ENCODE results near the gene DOCK4. TPM values are rescaled to one million over a fixed set of nuclear protein-coding genes. Genes with fewer than 3 reads are reported as not detected.

DOCK4 gene
- total RNA-seq, 1 donor from 2014 or later = 100 TPM

DNA sequence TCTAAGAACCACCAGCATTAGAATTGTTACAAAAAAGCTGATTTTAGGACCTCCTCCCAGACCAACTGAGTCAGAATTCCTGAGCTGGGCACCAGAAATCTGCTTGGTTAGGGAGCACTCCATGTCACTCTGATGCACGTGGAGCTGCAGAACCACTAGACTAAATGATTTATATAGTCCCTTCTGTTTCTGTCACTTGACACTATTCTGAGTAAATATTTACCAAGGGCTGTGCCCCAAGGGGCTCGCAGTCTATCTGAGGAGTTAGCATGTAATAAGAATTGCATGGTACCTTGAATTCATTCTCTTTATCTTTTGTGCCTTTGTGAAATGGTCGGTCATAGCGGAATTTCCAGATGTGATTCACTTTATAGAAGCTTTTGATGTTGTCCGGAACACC lies 447.9 kb downstream of the DOCK4 start:
- DNase-seq = no peak
- Histone ChIP-seq H3K4me1 (peaks cover 10% of the 10 kb centered on the region), H3K27me3 (no peaks in the 10 kb centered on the region), H3K4me3 (no peak overlapping the region), H3K27ac (no peak overlapping the region), H3K36me3 (peaks cover 67% of the 10 kb centered on the region), H3K9me3 (no peaks in the 10 kb centered on the region)
- TF ChIP-seq CTCF (IDR thresholded peaks at IDR 0.05) = no peak
- no peak for ATAC-seq
- intact Hi-C loops (cut with DNase I) = no loop called here

- DNase-seq (peak; percentile 77), ATAC-seq (peak; percentile 73)
- Histone ChIP-seq H3K4me3 (no peak overlapping the region), H3K4me1 (peaks cover 10% of the 10 kb centered on the region), H3K27ac (peak overlapping the region; percentile 28), H3K9me3 (no peaks in the 10 kb centered on the region), H3K27me3 (no peaks in the 10 kb centered on the region), H3K36me3 (peaks cover 57% of the 10 kb centered on the region)
- no peak for TF ChIP-seq CTCF (IDR thresholded peaks at IDR 0.05)
- intact Hi-C loops (cut with DNase I) = no loop called here
Measured at GRCh38 chr7:111756687-111757178, 449.5 kb downstream of the DOCK4 start.

- no peaks in the 10 kb centered on the region for H3K27me3 ChIP-seq
- intact Hi-C loops (cut with DNase I) = no loop called here
- H3K36me3 ChIP-seq = peaks cover 65% of the 10 kb centered on the region
- no peak for TF ChIP-seq CTCF (IDR thresholded peaks at IDR 0.05)
- no peaks in the 10 kb centered on the region for H3K9me3 ChIP-seq
- H3K4me3 ChIP-seq = no peak overlapping the region
- no peak overlapping the region for H3K27ac ChIP-seq
- peak; percentile 18 for ATAC-seq
- peaks cover 10% of the 10 kb centered on the region for H3K4me1 ChIP-seq
- no peak for DNase-seq
Measured at GRCh38 chr7:111755383-111755782, 450.8 kb downstream of the DOCK4 start.

DNA sequence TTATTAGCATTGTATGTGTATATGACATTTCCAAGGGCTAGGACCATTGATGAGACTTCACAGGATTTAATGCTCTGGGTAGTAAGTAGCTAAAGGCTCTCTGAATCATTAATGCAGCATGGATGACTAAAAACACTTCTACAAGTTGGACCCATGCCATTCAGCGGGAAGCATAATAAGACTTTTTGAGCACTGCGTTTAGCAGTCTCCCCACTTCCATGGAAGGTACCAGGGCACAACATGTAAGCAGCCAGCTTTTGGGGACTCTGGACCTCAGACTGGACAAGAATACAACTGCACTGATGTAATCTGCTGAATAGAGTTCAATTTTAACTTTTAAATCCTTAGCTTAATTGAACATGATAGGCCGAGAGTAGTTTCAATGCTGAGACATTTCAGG lies 452.2 kb downstream of the DOCK4 start:
- no peaks in the 10 kb centered on the region for H3K27me3 ChIP-seq
- H3K27ac ChIP-seq = no peak overlapping the region
- no peak for DNase-seq
- peaks cover 10% of the 10 kb centered on the region for H3K4me1 ChIP-seq
- H3K4me3 ChIP-seq = no peak overlapping the region
- H3K9me3 ChIP-seq = no peaks in the 10 kb centered on the region
- intact Hi-C loops (cut with DNase I) = no loop called here
- TF ChIP-seq CTCF (IDR thresholded peaks at IDR 0.05) = no peak
- no peak for ATAC-seq
- H3K36me3 ChIP-seq = peaks cover 55% of the 10 kb centered on the region

DNA sequence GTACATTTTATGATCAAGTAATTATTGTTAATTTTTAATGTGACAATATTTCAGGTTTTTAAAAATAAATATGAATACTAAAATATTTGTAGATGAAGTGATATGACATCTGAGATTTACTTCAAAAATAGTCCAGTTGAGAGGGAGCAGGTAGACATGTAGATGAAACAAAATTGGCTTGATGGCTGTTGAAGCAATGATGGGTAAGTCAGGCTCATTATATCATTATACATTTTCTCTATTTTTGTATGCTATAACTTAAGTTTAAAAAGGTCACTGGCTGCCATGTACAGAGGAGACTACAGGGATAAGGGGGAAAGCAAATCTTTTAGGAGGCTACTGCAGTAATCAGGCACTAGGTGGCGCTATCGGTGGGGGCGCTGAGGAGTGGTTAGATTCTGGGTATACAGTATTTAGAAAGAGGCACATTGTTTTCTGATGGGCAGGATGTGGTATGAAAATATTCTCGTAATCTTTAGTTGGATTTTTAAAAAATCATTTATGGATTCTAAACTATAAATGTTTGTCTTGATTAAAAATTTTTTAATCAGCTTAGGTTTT lies 454.1 kb downstream of the DOCK4 start:
- Histone ChIP-seq H3K4me1 (peaks cover 10% of the 10 kb centered on the region), H3K27me3 (no peaks in the 10 kb centered on the region), H3K36me3 (peaks cover 49% of the 10 kb centered on the region), H3K27ac (no peak overlapping the region), H3K4me3 (no peak overlapping the region), H3K9me3 (no peaks in the 10 kb centered on the region)
- intact Hi-C loops (cut with DNase I) = no loop called here
- peak; percentile 73 for DNase-seq
- peak; percentile 75 for TF ChIP-seq CTCF (IDR thresholded peaks at IDR 0.05)
- ATAC-seq = peak; percentile 86

GRCh38 chr7:111750878-111751277 lies 455.3 kb downstream of the DOCK4 start:
- Histone ChIP-seq H3K36me3 (peaks cover 56% of the 10 kb centered on the region), H3K4me1 (peaks cover 10% of the 10 kb centered on the region), H3K9me3 (no peaks in the 10 kb centered on the region), H3K27ac (no peak overlapping the region), H3K27me3 (no peaks in the 10 kb centered on the region), H3K4me3 (no peak overlapping the region)
- ATAC-seq (no peak), DNase-seq (no peak)
- no peak for TF ChIP-seq CTCF (IDR thresholded peaks at IDR 0.05)
- intact Hi-C loops (cut with DNase I) = no loop called here

All from upper lobe of right lung (tissue), 1 donor.